HCT116 (cell line): ENCODE data around the gene DDA1. TPM values are rescaled to one million over a fixed set of nuclear protein-coding genes. Genes with fewer than 3 reads are reported as not detected.

Source experiments
- ATAC-seq: fragments of 200-7000 bp; cut with Tn5 transposase; 2 replicates; pipeline ENCODE4 v1.9.1; 2020; ENCODE audit warnings: mild to moderate bottlenecking, moderate library complexity
- BruUV-seq: library from RNA; stranded (reverse); fragments of 400-500 nt; replicated peaks from 2 replicates; lab custom pipeline; 2021; lab: Mats Ljungman, UMichigan
- CTCF ChIA-PET: fragments of 300-600 bp; sonication (Branson Sonifier 250); formaldehyde crosslinking; loops from one replicate; lab custom pipeline; 2021; ENCODE audit warnings: antibody characterized with exemption; lab: Charles Lee
- POLR2A ChIA-PET: fragments of 300-600, 350-600 bp; sonication (Branson Sonifier 250); formaldehyde crosslinking; loops from one replicate; lab custom pipeline; 2021; ENCODE audit warnings: antibody characterized with exemption; lab: Charles Lee
- RAD21 ChIA-PET, 2 experiments: fragments of 300-600 bp; sonication (Branson Sonifier 250); formaldehyde crosslinking; loops; one replicate each; lab custom pipeline; 2023; ENCODE audit warnings: low total read pairs in 2 of 2; ENCODE audit not compliant: uncharacterized antibody in 2 of 2, unreplicated experiment in 2 of 2, low non-redundant PET in 1 of 2; lab: Charles Lee
- DNase-seq: peaks from one replicate; pipeline ENCODE4 v3.0.0-alpha.2; 2010; ENCODE audit warnings: low read depth, low spot score
- H2AFZ ChIP-seq: fragments of 200-600 bp; shearing (Covaris generic), sonication (generic); 2 replicates; pipeline ENCODE4 v1.6.1; 2017; ENCODE audit warnings: low read depth, mixed run types, mixed read lengths, antibody characterized with exemption, low read length; ENCODE audit not compliant: poor library complexity, severe bottlenecking
- H3K27ac ChIP-seq: 2 replicates; pipeline ENCODE4 v1.5.1; 2012; ENCODE audit warnings: low read depth, low read length
- H3K27me3 ChIP-seq: fragments of 200-600 bp; sonication (generic); 2 replicates; pipeline ENCODE4 v1.6.1; 2016; ENCODE audit warnings: mixed run types, low read length, mixed read lengths; ENCODE audit not compliant: insufficient read depth
- H3K36me3 ChIP-seq, 2 experiments: fragments of 200-500 bp in 1 of 2; fragments of 200-600 bp in 1 of 2; sonication (Bioruptor generic) in 1 of 2; sonication (generic) in 1 of 2; 2 replicates each; pipeline versions ENCODE4 v1.5.1 to v1.6.1; 2014 to 2016; ENCODE audit warnings: low read length in 2 of 2, inconsistent platforms in 1 of 2, mixed read lengths in 1 of 2, mixed run types in 1 of 2; ENCODE audit not compliant: insufficient read depth in 2 of 2, control insufficient read depth in 1 of 2
- H3K4me1 ChIP-seq, 2 experiments: fragments of 200-600 bp in 1 of 2; sonication (generic) in 1 of 2; 2 replicates each; pipeline versions ENCODE4 v1.5.1 to v1.6.1; 2012 to 2017; ENCODE audit warnings: low read length in 2 of 2, inconsistent platforms in 1 of 2, mild to moderate bottlenecking in 1 of 2, mixed read lengths in 1 of 2, mixed run types in 1 of 2, moderate library complexity in 1 of 2; ENCODE audit not compliant: insufficient read depth in 2 of 2, control insufficient read depth in 1 of 2
- H3K4me2 ChIP-seq: fragments of 200-600 bp; sonication (generic); 2 replicates; pipeline ENCODE4 v1.6.1; 2017; ENCODE audit warnings: mixed run types, low read length, mixed read lengths
- H3K4me3 ChIP-seq, 2 experiments: fragments of 200-600 bp in 1 of 2; sonication (generic) in 1 of 2; replicated peaks in 1 of 2; 2 replicates each; pipeline ENCODE4 v1.5.1; 2011 to 2016; ENCODE audit warnings: low read length in 2 of 2, control low read depth in 1 of 2, low read depth in 1 of 2, mild to moderate bottlenecking in 1 of 2, mixed read lengths in 1 of 2, mixed run types in 1 of 2
- H3K79me2 ChIP-seq: fragments of 200-600 bp; sonication (generic); 2 replicates; pipeline ENCODE4 v1.6.1; 2017; ENCODE audit warnings: mild to moderate bottlenecking, mixed run types, low read length, moderate library complexity, mixed read lengths; ENCODE audit not compliant: insufficient read depth
- H3K9ac ChIP-seq: fragments of 200-600 bp; sonication (generic); 2 replicates; pipeline ENCODE4 v1.6.1; 2016; ENCODE audit warnings: low read length, mixed read lengths
- H3K9me2 ChIP-seq: fragments of 200-600 bp; sonication (generic), shearing (Covaris generic); 2 replicates; pipeline ENCODE4 v1.6.1; 2017; ENCODE audit warnings: mixed run types, mild to moderate bottlenecking, moderate library complexity; ENCODE audit not compliant: insufficient read depth
- H3K9me3 ChIP-seq, 2 experiments: fragments of 200-500 bp in 1 of 2; fragments of 200-600 bp in 1 of 2; sonication (Bioruptor generic) in 1 of 2; sonication (generic) in 1 of 2; 2 replicates each; pipeline ENCODE4 v1.6.1; 2014 to 2017; ENCODE audit warnings: low read length in 2 of 2, mixed read lengths in 2 of 2, inconsistent platforms in 1 of 2, low read depth in 1 of 2, mild to moderate bottlenecking in 1 of 2, mixed run types in 1 of 2, moderate library complexity in 1 of 2; ENCODE audit not compliant: control insufficient read depth in 1 of 2, insufficient read depth in 1 of 2
- H4K20me1 ChIP-seq: fragments of 200-600 bp; sonication (generic), shearing (Covaris generic); 2 replicates; pipeline ENCODE4 v1.6.1; 2017; ENCODE audit warnings: mixed run types, mild to moderate bottlenecking, moderate library complexity; ENCODE audit not compliant: insufficient read depth
- ATF3 ChIP-seq: IDR thresholded peaks from 2 replicates; pipeline ENCODE4 v1.6.1; 2012
- CBX3 ChIP-seq: IDR thresholded peaks from 2 replicates; pipeline ENCODE4 v1.6.1; 2012; ENCODE audit warnings: low read depth
- CEBPB ChIP-seq: IDR thresholded peaks from 2 replicates; pipeline ENCODE4 v1.6.1; 2012; ENCODE audit warnings: low read depth
- EGR1 ChIP-seq: IDR thresholded peaks from 2 replicates; pipeline ENCODE4 v1.6.1; 2012; ENCODE audit warnings: low read depth
- ELF1 ChIP-seq: IDR thresholded peaks from 2 replicates; pipeline ENCODE4 v1.6.1; 2012; ENCODE audit warnings: low read depth, borderline replicate concordance
- EZH2 ChIP-seq: fragments of 200-600 bp; sonication (generic); IDR thresholded peaks from 2 replicates; pipeline ENCODE4 v1.6.1; 2017; ENCODE audit warnings: antibody characterized with exemption, mixed run types
- MAX ChIP-seq: IDR thresholded peaks from 2 replicates; pipeline ENCODE4 v1.6.1; 2012
- POLR2A ChIP-seq: IDR thresholded peaks from 2 replicates; pipeline ENCODE4 v1.7.0; 2011; ENCODE audit warnings: borderline replicate concordance; ENCODE audit not compliant: insufficient read depth, insufficient read length; ENCODE audit errors: extremely low read depth
- POLR2AphosphoS5 ChIP-seq: IDR thresholded peaks from 2 replicates; pipeline ENCODE4 v1.6.1; 2011; ENCODE audit warnings: mild to moderate bottlenecking, low read depth, low read length, moderate library complexity
- SIN3A ChIP-seq: IDR thresholded peaks from 2 replicates; pipeline ENCODE4 v1.6.1; 2012; ENCODE audit warnings: low read depth
- SP1 ChIP-seq: IDR thresholded peaks from 2 replicates; pipeline ENCODE4 v1.6.1; 2012; ENCODE audit warnings: low read depth
- TCF7L2 ChIP-seq: IDR thresholded peaks from 2 replicates; pipeline ENCODE4 v1.7.0; 2011; ENCODE audit warnings: borderline replicate concordance, inconsistent platforms; ENCODE audit not compliant: insufficient read depth, insufficient read length; ENCODE audit errors: extremely low read depth
- YY1 ChIP-seq: IDR thresholded peaks from 2 replicates; pipeline ENCODE4 v1.6.1; 2011; ENCODE audit warnings: low read length, low read depth, moderate library complexity, mild to moderate bottlenecking; ENCODE audit not compliant: insufficient replicate concordance; ENCODE audit errors: extremely low read depth
- ZFX ChIP-seq: fragments of 450-650 bp; IDR thresholded peaks from 2 replicates; pipeline ENCODE4 v1.6.1; 2017
- intact Hi-C: fragments of 100-400 bp; cut with micrococcal nuclease; formaldehyde crosslinking; loops from 2 replicates; pipeline ENCODE4 v1.10.0; 2022
- total RNA-seq: library from RNA; stranded (reverse); gene quantifications from one replicate; pipeline ENCODE4 v1.2.1, GENCODE V29; 2021; ENCODE audit not compliant: unreplicated experiment
- TF ChIP-seq, protein P1 (sequence below), 3 experiments: fragments of 200-600 bp in 1 of 3; sonication (generic) in 1 of 3; IDR thresholded peaks in 2 of 3; conservative IDR thresholded peaks in 1 of 3; 2 replicates each; pipeline ENCODE4 v1.5.1; 2012 to 2017; ENCODE audit warnings: low read depth in 2 of 3, low read length in 2 of 3, antibody characterized with exemption in 1 of 3, borderline replicate concordance in 1 of 3, control low read depth in 1 of 3, mild to moderate bottlenecking in 1 of 3, mixed read lengths in 1 of 3, mixed run types in 1 of 3, moderate library complexity in 1 of 3; ENCODE audit not compliant: insufficient read depth in 1 of 3

DDA1 gene
- total RNA-seq, 1 experiment from 2014 or later: 68.6 TPM

DNA sequence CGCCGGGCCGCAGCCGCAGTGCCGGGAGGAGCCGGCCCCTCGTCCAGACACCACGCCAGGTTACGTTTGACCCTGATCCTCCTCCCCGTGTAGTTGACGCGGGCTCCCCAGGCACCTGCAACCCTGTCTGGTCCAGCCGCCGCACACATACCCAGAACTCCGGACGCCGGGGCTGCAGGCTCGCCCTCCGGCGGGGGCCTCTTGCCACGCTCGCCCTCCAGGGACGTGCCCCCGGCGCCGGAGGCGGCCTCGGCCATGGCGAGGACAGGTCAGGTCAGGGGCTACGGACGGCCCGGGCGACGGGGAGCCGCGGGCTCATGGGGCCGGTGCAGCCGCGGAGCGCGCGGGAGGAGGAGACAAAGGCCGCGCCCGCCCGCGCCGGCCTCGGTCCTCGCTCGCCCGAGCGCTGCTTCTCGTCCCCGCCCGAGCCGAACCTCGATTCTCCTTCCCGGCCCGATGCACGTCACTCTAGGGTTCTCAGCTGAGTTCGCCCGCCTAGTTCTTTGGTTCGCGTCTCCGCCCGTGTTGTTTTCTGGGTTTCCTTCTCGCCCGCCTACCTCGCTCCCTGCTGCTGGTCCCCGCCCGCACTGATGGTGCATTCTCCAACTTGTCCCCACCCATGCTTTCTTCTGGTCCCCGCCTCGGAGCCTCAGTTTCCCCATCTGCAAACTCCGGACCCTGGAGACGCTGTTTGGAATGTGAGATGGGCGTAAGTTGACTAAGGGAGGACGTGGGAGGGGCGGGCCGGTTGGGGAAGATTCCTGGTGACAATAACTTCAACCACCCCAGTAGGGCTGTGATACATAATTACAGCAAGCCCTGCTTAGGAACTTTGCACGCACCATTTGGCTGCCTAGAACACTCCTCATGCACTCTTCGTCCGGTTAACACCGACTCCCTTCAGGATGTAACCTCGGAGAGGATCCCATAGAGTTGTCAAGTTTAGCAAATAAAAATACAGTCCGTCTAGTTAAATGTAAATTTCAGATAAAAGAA lies 25.3 kb downstream of the DDA1 start, which contains the start of gene ANO8:
TSS of gene ANO8 (minus strand) at position 442 of the 996 bp plus-strand sequence. CDS start at position 257, 185 bp downstream.
- BruUV-seq: no TSS peak
- DNase-seq: peak; percentile 99
- H2AFZ ChIP-seq: no peak within 1 kb of the TSS
- ChIA-PET POLR2A (interaction anchor here (1.1 to 4.1 kb wide), 4 partner anchors 12 to 525 kb away, joined by 4 to 39 read pairs (median 9); partner anchors contain the start of genes DDA1 and RPL18A), CTCF (interaction anchor here (0.7 to 2.2 kb wide), 6 partner anchors 13 to 42 kb away, joined by 4 to 5 read pairs (median 5); partner anchors contain the start of genes DDA1 and MRPL34), RAD21 (interaction anchor here in 1 of 2 experiments (1.0 kb wide), 1 partner anchor 26 kb away, joined by 3 read pairs; the partner anchor contains the start of gene DDA1)
- H3K4me3 ChIP-seq: peak within 1 kb of the TSS; percentile 72 to 99
- peak within 1 kb of the TSS; percentile 97 for H3K4me2 ChIP-seq
- H4K20me1 ChIP-seq: no peaks in the 10 kb centered on the region
- intact Hi-C loops: no loop called here
- ATAC-seq: peak; percentile 55
- peaks cover 32 to 53% of the 10 kb centered on the region in 2 experiments for H3K4me1 ChIP-seq
- TF ChIP-seq POLR2AphosphoS5: peak; percentile 64
- peak; percentile 95 for TF ChIP-seq SP1
- TF ChIP-seq CEBPB: no peak
- TF ChIP-seq EZH2: no peak
- TF ChIP-seq CBX3: peak; percentile 31; the same call in 1 of the 2 replicates
- TF ChIP-seq EGR1: no peak
- peak; percentile 87 for TF ChIP-seq MAX
- TF ChIP-seq ATF3: no peak
- peak; percentile 21 for TF ChIP-seq POLR2A
- TF ChIP-seq YY1: no peak
- peak; percentile 77 for TF ChIP-seq ZFX
- TF ChIP-seq ELF1: no peak
- TF ChIP-seq, protein P1, sequence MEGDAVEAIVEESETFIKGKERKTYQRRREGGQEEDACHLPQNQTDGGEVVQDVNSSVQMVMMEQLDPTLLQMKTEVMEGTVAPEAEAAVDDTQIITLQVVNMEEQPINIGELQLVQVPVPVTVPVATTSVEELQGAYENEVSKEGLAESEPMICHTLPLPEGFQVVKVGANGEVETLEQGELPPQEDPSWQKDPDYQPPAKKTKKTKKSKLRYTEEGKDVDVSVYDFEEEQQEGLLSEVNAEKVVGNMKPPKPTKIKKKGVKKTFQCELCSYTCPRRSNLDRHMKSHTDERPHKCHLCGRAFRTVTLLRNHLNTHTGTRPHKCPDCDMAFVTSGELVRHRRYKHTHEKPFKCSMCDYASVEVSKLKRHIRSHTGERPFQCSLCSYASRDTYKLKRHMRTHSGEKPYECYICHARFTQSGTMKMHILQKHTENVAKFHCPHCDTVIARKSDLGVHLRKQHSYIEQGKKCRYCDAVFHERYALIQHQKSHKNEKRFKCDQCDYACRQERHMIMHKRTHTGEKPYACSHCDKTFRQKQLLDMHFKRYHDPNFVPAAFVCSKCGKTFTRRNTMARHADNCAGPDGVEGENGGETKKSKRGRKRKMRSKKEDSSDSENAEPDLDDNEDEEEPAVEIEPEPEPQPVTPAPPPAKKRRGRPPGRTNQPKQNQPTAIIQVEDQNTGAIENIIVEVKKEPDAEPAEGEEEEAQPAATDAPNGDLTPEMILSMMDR (IDR thresholded peaks at IDR 0.05 in 2 of 3, conservative IDR thresholded peaks at IDR 0.05 in 1 of 3; ENCODE audit: borderline replicate concordance in 1 of 3, insufficient read depth in 1 of 3, low read depth in 2 of 3, low read length in 2 of 3): no peak
- peak; percentile 66; the same call in 1 of the 2 replicates for TF ChIP-seq SIN3A
- peak; percentile 74 for TF ChIP-seq TCF7L2
- no peaks in the 10 kb centered on the region for H3K27me3 ChIP-seq
- H3K27ac ChIP-seq: peak within 1 kb of the TSS; percentile 93
- no peaks in the 10 kb centered on the region; a peak in 1 of 4 replicates for H3K36me3 ChIP-seq
- no peaks in the 10 kb centered on the region for H3K9me3 ChIP-seq
- H3K9ac ChIP-seq: peak within 1 kb of the TSS; percentile 85
- H3K9me2 ChIP-seq: no peaks in the 10 kb centered on the region
- H3K79me2 ChIP-seq: peaks cover 21% of the 10 kb centered on the region
